HG03159 (cell line): ENCODE data around the gene KRTAP10-11.
"Not testable (repeated sequence)": the region's sequence is repeated elsewhere in the genome, so short reads cannot be mapped to it uniquely, and the experiment has no call there.

Experiments
- ATAC-seq: cut with Tn5 transposase; IDR thresholded peaks from one replicate; pipeline ENCODE4 v1.9.1; 2021; ENCODE audit warnings: mild to moderate bottlenecking, moderate library complexity; ENCODE audit not compliant: unreplicated experiment

Gene KRTAP10-11, protein sequence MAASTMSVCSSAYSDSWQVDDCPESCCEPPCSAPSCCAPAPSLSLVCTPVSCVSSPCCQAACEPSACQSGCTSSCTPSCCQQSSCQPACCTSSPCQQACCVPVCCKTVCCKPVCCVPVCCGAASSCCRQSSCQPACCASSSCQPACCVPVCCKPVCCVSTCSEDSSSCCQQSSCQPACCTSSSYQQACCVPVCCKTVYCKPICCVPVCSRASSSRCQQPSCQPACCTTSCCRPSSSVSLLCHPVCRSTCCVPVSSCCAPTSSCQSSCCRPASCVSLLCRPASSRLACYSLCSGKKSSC

DNA sequence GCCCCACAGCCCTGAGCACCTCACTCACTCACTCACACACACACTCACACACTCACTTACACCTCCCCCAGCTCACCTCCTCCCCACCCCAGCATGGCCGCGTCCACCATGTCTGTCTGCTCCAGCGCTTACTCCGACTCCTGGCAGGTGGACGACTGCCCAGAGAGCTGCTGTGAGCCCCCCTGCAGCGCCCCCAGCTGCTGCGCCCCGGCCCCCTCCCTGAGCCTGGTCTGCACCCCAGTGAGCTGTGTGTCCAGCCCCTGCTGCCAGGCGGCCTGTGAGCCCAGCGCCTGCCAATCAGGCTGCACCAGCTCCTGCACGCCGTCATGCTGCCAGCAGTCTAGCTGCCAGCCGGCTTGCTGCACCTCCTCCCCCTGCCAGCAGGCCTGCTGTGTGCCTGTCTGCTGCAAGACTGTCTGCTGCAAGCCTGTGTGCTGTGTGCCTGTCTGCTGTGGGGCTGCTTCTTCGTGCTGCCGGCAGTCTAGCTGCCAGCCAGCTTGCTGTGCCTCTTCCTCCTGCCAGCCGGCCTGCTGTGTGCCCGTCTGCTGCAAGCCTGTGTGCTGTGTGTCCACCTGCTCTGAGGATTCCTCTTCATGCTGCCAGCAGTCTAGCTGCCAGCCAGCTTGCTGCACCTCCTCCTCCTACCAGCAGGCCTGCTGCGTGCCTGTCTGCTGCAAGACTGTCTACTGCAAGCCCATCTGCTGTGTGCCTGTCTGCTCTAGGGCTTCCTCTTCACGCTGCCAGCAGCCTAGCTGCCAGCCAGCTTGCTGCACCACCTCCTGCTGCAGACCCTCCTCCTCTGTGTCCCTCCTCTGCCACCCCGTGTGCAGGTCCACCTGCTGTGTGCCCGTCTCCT lies at the start of gene KRTAP10-11:
TSS of gene KRTAP10-11 (plus strand) at position 49 of the 856 bp plus-strand sequence. CDS start at position 94, 45 bp downstream.
- ATAC-seq: not testable (repeated sequence)

DNA sequence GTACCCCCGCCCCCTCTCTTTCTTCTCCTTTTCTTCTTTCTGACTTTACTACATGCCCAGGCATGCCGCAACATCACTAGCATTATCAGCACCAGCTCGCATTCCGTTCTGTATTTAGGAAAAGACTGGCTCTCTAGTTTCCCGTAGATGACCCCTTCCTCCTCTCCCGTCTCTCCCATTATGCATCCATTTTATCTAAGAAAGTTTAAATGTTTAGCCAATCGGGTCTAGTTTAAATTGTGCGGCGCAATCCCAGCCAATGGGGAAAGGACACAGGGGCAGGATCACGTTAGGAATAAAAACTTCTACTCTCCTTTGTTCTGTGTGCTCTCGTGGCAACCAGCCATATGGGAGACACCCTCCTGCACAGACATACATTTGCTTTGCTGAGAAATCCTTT lies 48.2 kb upstream of the KRTAP10-11 start:
- no peak for ATAC-seq

DNA sequence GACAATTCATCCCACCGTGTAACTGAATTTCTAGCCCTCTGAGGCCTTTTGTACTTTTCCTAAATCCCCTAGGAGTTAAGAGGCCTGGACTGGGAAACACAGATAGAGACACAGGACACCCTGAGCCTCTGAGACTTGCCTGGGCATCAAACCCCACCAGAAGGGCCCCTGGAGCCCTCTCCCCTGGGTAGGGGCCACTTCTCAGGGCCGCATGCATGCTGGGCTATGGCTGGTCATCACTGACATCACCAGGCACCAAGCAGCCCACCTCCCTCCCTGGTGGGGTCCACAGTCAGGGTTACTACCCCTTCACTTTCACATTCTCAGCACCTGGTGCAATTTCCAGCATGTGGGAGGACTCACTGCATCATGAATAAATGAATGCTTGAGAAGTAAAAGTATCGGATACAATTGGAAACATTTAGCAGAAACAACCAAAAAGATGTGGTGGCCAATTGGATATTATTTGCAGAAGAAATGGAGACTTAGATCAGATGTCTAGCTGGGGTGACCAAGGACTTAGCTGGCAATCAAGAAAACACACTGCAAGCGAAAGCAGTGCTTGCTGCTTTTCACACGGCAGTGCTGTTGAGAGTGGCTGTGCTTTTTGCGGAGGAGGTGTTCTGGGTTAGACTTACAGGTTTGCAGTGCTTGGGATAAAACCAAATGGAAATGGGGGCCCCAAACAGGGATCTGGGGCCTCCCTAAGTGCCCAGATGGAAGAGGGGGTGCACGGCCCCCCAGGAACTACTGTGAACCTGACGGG lies 46.8 kb upstream of the KRTAP10-11 start:
- no peak for ATAC-seq

DNA sequence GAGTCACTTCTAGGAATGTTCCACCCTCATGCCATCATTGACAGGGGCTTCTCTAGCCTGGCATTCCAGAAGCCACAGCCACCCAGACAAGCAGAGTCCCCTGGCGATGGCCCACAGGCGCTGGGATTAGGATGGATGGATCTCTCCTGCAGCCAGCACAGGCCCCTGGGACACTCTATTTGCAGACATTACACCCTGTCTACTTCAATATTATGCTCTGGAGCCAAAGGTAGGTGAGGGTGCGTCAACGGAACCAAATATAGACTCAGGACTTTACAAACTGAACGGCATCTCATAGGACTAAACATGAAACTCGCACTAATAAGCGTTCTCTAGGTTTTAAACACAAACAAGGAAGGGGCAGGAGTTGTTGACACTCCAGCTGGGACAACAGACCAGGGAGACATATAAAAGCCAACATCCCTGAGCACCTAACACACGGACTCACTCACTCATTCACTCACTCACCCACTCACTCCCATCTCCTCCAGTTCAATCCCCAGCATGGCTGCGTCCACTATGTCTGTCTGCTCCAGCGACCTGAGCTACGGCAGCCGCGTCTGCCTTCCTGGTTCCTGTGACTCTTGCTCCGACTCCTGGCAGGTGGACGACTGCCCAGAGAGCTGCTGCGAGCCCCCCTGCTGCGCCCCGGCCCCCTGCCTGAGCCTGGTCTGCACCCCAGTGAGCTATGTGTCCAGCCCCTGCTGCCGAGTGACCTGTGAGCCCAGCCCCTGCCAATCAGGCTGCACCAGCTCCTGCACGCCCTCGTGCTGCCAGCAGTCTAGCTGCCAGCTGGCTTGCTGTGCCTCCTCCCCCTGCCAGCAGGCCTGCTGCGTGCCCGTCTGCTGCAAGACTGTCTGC lies 45.9 kb upstream of the KRTAP10-11 start, which contains the start of gene KRTAP10-7:
TSS of gene KRTAP10-7 (plus strand) at position 480 of the 861 bp plus-strand sequence. CDS start at position 505, 25 bp downstream.
- ATAC-seq: not testable (repeated sequence)

DNA sequence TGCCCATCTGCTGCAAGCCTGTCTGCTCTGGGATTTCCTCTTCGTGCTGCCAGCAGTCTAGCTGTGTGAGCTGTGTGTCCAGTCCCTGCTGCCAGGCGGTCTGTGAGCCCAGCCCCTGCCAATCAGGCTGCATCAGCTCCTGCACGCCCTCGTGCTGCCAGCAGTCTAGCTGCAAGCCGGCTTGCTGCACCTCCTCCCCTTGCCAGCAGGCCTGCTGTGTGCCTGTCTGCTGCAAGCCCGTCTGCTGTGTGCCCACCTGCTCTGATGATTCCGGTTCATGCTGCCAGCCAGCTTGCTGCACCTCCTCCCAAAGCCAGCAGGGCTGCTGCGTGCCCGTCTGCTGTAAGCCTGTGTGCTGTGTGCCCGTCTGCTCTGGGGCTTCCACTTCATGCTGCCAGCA lies 45.1 kb upstream of the KRTAP10-11 start:
- ATAC-seq: not testable (repeated sequence)

DNA sequence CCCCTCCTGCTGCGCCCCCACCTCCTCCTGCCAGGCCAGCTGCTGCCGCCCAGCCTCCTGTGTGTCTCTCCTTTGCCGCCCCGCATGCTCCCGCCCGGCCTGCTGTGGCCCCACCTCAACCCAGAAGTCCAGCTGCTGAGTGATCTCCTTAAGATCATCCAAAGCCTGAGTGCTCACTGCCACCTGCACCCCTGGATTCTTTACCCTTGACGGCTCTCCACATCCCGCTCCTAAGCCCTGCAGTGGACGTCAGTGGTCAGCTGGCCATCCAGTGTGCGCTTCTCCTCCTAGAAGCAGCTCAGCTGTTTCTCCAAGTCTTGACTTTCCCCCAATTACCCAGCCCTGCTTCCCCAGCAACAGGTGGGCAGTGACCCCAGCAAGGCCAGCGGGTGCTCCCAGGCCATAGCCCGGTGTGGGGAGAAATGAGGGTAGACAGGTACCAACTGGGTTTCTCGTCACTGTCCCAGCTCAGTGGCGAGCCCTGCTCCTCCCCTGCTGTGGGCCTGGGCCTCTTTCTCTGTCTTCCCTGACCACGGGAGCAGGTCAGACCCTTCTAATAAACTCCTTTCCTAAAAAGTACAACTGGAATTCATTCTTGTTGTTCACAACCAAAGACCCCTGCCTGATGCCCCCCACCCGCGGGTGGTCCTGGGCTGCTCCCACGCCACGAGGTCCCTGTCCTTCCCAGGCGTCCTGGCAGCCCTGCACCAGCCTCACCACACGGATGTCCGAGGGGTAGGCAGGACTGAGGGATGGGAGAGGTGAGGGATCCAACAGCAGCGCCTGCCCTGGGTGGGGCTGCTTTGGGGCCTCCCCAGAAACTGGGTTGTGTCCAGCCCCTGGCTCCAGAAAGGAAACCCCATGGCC lies 44.4 kb upstream of the KRTAP10-11 start:
- no peak for ATAC-seq

DNA sequence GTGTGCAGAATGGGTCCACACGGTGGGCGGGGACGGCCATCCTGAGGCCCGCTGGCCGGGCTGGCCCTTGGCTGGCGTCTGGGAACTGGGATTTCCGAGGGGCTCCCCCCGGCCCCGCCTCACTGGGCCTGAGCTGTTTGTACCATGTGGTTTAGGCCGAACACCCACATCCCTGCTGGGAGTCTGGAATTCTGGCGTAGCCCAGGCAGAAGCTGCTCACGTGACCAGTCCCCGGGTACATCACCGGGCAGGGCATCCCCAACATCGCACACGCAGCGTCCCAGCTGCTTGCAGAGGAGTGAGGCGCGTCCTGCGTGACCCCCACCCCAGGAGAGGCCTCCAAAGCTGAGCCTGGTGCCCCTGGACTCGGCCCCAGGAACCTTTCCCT lies 43.8 kb upstream of the KRTAP10-11 start:
- ATAC-seq: no peak

DNA sequence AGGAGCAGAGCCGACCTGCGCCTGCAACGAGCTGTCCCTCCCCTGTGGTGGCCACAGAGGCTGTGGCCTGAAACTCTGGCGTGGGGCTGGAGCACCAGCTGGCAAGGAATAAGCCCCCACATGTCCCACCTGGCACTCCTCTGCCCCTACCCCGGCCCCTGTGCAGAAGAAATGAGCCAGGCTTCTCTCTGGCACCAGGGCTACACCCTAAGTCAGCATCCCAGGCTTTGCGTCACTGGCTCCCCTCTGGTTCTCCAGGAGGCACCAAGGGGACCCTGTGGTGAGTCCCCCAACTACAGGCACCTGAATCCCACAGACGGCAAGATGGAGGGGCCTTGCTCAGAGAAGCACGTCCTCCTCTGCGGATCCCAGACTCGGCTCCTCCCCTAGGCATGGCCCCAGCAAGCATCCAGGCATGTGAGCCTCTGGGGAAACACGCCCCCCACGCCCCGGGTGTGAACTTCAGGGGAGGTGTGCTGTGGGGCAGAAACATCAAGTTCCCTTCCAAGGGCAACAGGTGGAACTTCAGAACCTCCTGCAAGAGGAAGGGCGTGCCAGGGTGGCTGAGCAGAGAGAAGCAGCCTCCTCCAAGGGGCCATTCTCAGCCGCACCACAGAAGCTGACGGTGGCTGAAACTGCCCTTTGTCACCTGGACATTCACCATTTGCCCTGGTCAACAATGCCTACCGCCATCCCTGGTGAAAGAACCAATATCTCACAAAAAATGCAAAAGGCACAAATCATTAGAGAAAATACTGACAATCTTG lies 42.9 kb upstream of the KRTAP10-11 start:
- no peak for ATAC-seq

DNA sequence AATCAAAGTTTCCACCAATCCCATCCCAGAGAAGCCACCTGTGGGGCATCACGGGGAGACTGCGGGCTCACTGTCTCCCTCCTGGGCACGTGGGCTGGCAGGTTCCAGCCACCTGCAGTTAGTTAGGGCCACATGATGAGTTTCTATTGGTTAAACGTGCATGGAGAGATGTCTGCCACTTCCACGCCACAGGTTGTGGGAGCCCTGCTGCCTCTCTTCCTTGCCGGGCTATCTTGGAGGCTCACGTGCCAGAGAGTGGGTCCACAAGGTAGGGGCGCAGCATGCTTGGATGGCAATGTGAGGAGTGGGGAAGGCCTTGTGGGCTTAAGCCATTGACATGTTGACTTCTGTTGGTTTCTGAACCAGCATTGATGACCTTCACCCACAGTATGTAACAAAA lies 42.3 kb upstream of the KRTAP10-11 start:
- no peak for ATAC-seq

DNA sequence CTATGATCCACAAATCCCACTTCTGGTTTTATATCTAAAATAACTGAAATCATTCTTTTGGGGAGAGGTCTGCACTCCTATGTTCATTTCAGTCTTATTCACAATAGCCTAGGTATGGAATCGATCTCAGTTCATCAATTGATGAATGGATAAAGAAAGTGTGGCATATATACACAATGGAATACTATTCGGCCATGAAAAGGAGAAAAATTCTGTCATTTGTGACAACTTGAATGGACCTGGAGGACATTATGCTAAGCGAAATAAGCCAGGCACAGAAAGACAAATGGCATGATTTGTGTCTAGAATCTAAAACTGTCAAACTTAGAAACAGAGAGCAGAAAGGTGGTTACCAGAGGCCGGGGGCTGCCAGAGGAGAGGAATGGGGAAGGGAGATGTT lies 39.7 kb upstream of the KRTAP10-11 start:
- no peak for ATAC-seq

DNA sequence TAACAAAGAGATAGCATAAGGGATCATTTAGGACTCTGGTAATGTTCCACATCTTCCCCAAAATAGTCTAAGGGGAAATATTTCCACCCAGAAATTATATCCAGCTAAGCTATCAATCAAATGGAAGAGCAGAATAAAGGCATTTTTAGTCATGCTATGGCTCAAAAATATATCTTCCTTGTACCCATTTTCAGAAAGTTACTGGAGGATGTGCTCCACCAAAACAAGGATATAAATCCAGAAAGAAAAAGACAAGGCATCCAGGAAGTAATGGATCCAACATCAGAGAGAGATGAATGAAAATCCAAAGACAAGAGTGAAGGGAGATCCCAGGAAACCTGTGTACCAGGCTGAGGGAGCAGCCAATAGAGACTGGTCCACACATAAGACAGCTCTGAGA lies 37.0 kb upstream of the KRTAP10-11 start:
- no peak for ATAC-seq

DNA sequence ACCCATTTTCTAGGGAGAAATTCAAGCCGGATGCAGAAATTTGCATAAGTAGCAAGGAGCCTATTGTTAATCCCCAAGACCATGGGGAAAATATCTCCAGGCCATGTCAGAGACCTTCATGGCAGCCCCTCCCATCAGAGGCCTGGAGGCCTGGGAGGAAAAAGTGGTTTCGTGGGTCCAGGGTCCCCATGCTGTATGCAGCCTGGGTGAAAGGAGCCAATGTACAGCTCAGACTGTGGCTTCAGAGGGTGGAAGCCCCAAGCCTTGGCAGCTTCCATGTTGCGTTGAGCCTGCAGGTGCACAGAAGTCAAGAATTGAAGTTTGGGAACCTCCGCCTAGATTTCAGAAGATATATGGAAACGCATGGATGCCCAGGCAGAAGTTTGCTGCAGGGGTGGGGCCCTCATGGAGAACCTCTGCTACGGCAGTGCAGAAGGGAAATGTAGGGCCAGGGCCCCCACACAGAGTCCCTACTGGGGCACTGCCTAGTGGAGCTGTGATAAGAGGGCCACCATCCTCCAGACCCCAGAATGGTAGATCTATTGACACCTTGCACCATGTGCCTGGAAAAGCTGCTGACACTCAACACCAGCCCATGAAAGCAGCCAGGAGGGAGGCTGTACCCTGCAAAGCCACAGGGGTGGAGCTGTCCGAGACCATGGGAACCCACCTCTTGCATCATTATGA lies 35.9 kb upstream of the KRTAP10-11 start:
- not testable (repeated sequence) for ATAC-seq

DNA sequence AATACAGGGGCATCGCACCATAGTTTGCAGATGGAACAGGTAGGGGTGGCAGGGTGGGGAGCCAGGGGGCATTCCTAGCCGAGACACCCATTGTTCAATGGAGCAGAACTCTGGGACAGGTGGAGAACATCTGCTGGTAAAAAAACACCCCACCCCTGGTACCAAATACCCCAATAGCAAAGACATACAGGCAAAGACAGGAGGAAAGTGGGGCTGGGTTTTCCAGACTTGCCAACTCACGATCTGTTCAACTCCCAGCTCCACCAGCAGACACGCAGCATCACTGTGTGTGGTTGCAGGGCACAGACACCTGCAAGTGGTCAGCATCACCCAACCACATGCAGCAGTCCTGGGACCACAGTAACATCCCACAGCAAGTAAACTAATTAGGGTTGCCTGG lies 34.7 kb upstream of the KRTAP10-11 start:
- ATAC-seq: no peak

DNA sequence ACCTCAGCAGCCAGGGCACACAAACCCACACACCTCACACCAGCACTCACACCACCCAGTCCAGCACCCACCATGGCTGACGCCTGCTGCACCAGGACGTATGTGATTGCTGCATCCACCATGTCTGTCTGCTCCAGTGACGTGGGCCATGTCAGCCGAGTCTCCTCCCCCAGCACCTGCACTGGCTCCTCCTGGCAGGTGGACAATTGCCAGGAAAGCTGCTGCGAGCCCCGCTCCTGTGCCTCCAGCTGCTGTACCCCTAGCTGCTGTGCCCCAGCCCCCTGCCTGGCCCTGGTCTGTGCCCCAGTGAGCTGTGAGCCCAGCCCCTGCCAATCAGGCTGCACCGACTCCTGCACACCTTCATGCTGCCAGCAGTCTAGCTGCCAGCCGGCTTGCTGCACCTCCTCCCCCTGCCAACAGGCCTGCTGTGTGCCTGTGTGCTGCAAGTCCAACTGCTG lies 34.2 kb upstream of the KRTAP10-11 start, which contains the start of gene KRTAP10-8:
TSS of gene KRTAP10-8 (plus strand) at position 51 of the 458 bp plus-strand sequence. CDS start at position 73, 22 bp downstream.
- ATAC-seq: no peak

DNA sequence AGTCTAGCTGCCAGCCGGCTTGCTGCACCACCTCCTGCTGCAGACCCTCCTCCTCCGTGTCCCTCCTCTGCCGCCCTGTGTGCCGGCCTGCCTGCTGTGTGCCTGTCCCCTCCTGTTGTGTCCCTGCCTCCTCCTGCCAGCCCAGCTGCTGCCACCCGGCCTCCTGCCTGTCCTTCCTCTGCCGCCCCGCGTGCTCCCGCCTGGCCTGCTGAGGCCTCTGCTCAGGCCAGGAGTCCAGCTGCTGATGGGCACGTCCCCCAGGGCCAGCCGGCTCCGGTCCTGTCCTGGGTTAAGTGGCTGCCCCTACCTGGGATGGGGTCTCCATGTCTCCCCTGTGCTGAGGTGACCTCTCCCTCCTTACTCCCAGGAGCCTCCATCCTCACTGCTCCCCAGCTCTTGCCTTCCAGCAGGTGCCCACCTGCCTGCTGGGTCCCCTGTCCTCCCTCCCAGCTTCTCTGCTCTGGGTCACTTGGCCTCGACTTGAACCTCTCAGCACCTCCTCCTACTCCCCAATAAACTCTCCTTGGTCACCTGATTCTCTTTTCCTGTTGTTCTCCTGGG lies 33.5 kb upstream of the KRTAP10-11 start:
- ATAC-seq: no peak

DNA sequence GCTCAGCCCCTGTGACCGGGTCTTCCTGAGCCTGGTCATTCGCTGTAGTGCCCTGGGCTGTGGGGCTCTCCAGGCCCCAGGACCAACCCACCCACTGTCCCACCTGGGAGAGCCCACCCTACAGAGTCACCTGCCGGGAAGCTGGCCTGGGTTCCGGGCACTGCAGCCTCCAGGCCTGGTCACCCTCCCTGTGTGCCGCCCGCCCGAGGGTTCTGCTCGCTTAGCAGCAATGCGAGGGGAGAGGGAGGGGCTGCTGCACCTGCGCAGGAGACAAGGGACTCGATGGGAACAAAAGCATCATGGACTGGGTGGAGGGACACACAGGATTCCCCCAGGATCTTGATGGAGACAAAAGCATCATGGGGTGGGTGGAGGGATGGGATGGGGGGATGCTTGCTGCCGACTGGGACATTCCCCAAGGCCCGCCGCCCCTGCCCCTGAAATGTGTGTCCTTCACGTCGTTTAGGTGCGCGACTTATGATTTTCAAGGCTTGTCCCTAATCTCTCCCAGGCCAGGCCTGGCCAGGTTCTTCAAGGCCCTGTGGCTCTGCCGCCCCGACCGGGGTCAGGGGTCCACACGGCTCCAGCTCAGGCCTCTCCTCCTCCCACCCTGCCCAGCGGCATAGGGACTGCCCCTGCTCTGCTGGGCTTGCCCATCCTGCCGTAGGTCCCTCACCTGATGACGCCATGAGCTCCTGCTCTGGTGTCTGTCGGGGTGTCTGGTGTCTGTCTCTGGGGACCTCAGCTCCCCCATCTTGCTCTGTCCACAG lies 32.6 kb upstream of the KRTAP10-11 start:
- no peak for ATAC-seq

DNA sequence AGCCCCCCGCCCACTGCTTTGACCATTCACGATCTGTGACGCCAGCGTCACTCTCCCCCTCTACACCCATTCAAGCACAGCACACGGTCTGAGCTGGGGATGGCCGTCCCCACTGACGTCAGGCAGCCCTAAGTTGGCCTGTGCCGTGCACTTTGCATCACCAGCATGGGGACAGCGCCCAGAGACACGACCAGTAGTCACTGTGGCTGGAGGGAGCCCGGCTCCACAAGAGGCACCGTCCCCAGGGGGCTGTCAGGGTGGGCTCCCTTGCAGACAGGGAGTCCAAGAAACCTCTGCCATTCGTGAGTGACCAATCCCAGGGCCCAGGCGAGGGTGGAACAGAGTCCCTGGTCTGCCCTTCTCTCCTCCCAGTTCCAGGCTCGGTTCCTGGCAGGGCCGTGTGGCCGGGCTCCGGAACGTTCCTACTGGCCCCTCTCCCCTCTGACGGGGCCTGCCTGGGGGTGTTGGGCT lies 32.0 kb upstream of the KRTAP10-11 start:
- no peak for ATAC-seq
